Measurements from ENCODE around the gene COG7.
"Not testable (repeated sequence)": the region's sequence is repeated elsewhere in the genome, so short reads cannot be mapped to it uniquely, and the experiment has no call there.

The COG7 gene

DNA sequence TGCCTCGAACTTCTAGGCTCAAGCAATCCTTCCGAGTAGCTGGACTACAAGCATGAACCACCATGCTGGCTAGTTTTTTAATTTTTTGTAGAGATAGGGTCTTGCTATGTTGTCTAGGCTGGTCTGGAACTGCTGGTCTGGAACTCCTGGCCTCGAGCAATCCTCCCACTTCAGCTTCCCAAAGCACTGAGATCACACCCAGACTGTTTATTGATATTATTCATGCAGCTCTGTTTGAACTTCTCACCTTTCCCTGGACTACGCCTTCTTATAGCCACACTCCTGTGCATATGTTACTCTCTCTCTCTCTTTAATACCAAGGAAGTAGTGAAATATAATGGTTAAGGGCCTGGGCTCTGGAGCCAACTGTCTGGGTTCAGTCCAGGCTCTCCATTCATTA, 4.6 kb downstream of the COG7 start:
- Histone ChIP-seq H3K4me2 (ENCODE audit: low read length) (no peak overlapping the region), H3K27ac (ENCODE audit: low read length) (no peak overlapping the region), H3K4me3 (ENCODE audit: low read length) (no peak overlapping the region), H3K36me3 (replicated peaks; ENCODE audit: low read depth, low read length) (peaks cover 6% of the 10 kb centered on the region), H3K27me3 (ENCODE audit: low read depth, low read length) (no peaks in the 10 kb centered on the region), H4K20me1 (ENCODE audit: insufficient read depth, low read length) (no peaks in the 10 kb centered on the region), H3K4me1 (ENCODE audit: low read length) (peaks cover 7% of the 10 kb centered on the region), H3K9ac (ENCODE audit: low read length) (no peak overlapping the region), H2AFZ (ENCODE audit: low read depth, low read length) (no peak overlapping the region), H3K79me2 (ENCODE audit: low read length) (peaks cover 7% of the 10 kb centered on the region; the same call in 1 of the 2 replicates), H3K9me3 (ENCODE audit: insufficient read depth, low read length) (no peaks in the 10 kb centered on the region)
- TF ChIP-seq CTCF (IDR thresholded peaks at IDR 0.05; ENCODE audit: low read depth, low read length) (no peak), EZH2phosphoT487 (IDR thresholded peaks at IDR 0.05; ENCODE audit: low read depth) (no peak)

DNA sequence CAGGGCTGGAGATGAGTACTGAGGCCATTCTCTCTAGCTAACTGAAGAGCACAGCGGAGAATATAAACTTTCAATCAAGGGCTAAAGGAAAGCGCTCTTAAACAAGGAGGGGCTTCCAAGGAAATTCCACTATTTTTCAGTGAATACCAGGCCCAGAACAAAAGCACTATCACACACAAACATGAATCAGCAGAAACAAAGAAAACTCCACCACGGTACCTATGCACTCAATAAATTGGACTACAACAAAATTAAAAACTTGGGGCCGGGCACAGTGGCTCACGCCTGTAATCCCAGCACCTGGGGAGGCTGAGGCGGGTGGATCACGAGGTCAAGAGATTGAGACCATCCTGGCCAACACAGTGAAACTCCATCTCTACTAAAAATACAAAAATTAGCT, 15.4 kb downstream of the COG7 start:
- not testable (repeated sequence) for H4K20me1 ChIP-seq (ENCODE audit: insufficient read depth, low read length); H3K9ac ChIP-seq (ENCODE audit: low read length); H3K4me1 ChIP-seq (ENCODE audit: low read length); H3K4me2 ChIP-seq (ENCODE audit: low read length); H3K9me3 ChIP-seq (ENCODE audit: insufficient read depth, low read length); H3K79me2 ChIP-seq (ENCODE audit: low read length); H3K27me3 ChIP-seq (ENCODE audit: low read depth, low read length); H3K4me3 ChIP-seq (ENCODE audit: low read length); H2AFZ ChIP-seq (ENCODE audit: low read depth, low read length); H3K27ac ChIP-seq (ENCODE audit: low read length)
- peaks cover 16% of the 10 kb centered on the region for H3K36me3 ChIP-seq (replicated peaks; ENCODE audit: low read depth, low read length)

DNA sequence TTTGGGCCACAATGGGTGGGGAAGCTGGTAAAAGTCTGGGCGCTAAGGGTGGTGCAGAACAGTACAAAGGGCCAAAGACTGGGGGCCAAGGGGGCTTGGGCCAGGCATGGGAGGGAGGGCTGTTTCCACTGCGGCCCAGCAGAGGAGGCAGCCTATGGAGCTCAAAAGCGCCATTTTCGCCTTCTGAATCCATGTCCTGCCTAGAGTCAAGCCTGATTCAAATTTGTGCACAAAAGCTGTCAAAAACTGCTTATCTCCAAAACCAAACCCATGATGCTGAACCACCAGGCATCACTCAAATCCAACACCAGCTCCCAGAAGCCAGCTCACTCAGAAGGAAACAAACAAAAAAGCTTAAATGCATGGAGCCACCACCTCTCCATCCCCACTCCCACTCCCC, 16.0 kb downstream of the COG7 start:
- Histone ChIP-seq H4K20me1 (ENCODE audit: insufficient read depth, low read length) (no peaks in the 10 kb centered on the region), H3K4me1 (ENCODE audit: low read length) (no peaks in the 10 kb centered on the region), H3K9me3 (ENCODE audit: insufficient read depth, low read length) (no peaks in the 10 kb centered on the region), H3K9ac (ENCODE audit: low read length) (no peak overlapping the region), H3K27me3 (ENCODE audit: low read depth, low read length) (no peaks in the 10 kb centered on the region), H2AFZ (ENCODE audit: low read depth, low read length) (no peak overlapping the region), H3K4me3 (ENCODE audit: low read length) (no peak overlapping the region), H3K27ac (ENCODE audit: low read length) (no peak overlapping the region), H3K36me3 (replicated peaks; ENCODE audit: low read depth, low read length) (peaks cover 16% of the 10 kb centered on the region), H3K4me2 (ENCODE audit: low read length) (no peak overlapping the region), H3K79me2 (ENCODE audit: low read length) (no peaks in the 10 kb centered on the region)
- TF ChIP-seq CTCF (IDR thresholded peaks at IDR 0.05; ENCODE audit: low read depth, low read length) (no peak), EZH2phosphoT487 (IDR thresholded peaks at IDR 0.05; ENCODE audit: low read depth) (no peak)

DNA sequence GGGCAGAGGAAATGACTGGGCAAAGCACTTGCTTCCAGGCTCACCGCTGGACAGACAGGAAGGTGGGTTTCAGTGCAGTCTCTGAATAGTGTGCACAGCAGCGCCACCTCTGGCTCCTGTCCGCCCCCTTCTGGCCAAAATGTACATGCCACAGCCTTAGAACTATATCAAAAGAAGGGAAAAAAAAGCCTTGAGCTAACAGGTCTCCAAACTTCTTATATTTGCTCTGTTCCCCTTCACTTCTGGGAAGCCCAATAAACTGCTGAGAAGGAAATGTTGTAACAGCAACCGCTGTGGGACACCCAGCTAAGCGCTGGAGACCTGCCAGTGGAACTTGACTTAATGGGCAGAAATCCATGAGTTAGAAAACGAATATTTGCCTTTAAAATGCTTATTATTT, 17.5 kb downstream of the COG7 start:
- Histone ChIP-seq H3K36me3 (replicated peaks; ENCODE audit: low read depth, low read length) (peaks cover 16% of the 10 kb centered on the region), H3K9me3 (ENCODE audit: insufficient read depth, low read length) (no peaks in the 10 kb centered on the region), H3K9ac (ENCODE audit: low read length) (no peak overlapping the region), H3K27ac (ENCODE audit: low read length) (no peak overlapping the region), H3K79me2 (ENCODE audit: low read length) (no peaks in the 10 kb centered on the region), H4K20me1 (ENCODE audit: insufficient read depth, low read length) (no peaks in the 10 kb centered on the region), H3K27me3 (ENCODE audit: low read depth, low read length) (no peaks in the 10 kb centered on the region), H3K4me2 (ENCODE audit: low read length) (no peak overlapping the region), H3K4me3 (ENCODE audit: low read length) (no peak overlapping the region), H2AFZ (ENCODE audit: low read depth, low read length) (no peak overlapping the region), H3K4me1 (ENCODE audit: low read length) (no peaks in the 10 kb centered on the region)
- TF ChIP-seq EZH2phosphoT487 (IDR thresholded peaks at IDR 0.05; ENCODE audit: low read depth) (no peak), CTCF (IDR thresholded peaks at IDR 0.05; ENCODE audit: low read depth, low read length) (peak; percentile 91)

DNA sequence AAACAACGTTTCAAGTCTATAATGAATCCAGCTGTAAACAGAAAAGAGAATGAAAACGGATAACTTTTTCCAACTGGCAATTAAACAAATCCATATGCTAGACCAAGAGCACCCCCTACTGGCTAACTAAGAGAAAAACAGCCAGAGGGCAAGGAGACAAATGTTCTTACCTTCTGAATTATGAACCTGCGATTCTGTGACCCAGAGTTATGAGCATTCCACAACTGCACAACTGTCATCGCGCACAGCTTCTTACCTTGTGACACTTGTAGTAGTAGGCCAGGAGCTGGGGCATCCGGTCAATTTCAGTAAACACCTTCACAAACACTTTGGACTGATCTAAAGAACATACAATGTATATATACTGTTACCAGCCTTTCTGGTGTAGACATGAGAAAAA, 18.6 kb downstream of the COG7 start:
- H3K9me3 ChIP-seq (ENCODE audit: insufficient read depth, low read length), result no peaks in the 10 kb centered on the region
- TF ChIP-seq CTCF (IDR thresholded peaks at IDR 0.05; ENCODE audit: low read depth, low read length) (peak; percentile 95), EZH2phosphoT487 (IDR thresholded peaks at IDR 0.05; ENCODE audit: low read depth) (no peak)
- H3K4me3 ChIP-seq (ENCODE audit: low read length), result no peak overlapping the region
- no peaks in the 10 kb centered on the region for H3K4me1 ChIP-seq (ENCODE audit: low read length)
- H3K27ac ChIP-seq (ENCODE audit: low read length), result no peak overlapping the region
- H3K36me3 ChIP-seq (replicated peaks; ENCODE audit: low read depth, low read length), result peaks cover 13% of the 10 kb centered on the region
- H3K4me2 ChIP-seq (ENCODE audit: low read length), result no peak overlapping the region
- no peaks in the 10 kb centered on the region for H3K79me2 ChIP-seq (ENCODE audit: low read length)
- no peak overlapping the region for H3K9ac ChIP-seq (ENCODE audit: low read length)
- no peak overlapping the region for H2AFZ ChIP-seq (ENCODE audit: low read depth, low read length)
- H3K27me3 ChIP-seq (ENCODE audit: low read depth, low read length), result no peaks in the 10 kb centered on the region
- H4K20me1 ChIP-seq (ENCODE audit: insufficient read depth, low read length), result no peaks in the 10 kb centered on the region
